ENCODE data around the gene LIG4.

DNA sequence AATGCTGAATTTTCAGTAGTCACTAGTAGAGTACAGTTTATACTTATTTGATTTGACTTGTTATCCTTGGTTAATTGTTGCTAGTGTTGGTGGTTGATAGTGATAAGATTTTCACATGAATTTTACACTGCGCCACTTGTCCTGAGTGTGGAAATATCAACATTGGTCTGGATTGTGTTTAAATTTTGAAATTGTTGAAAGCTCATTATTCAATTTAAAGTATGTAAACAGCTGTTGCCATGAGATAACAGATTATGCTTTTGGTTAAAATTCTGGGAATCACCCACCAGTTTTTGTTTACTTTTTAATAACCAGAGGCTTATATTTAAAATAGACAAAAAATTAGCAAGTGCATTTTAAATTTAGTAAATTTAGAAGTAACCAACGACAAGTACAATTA lies 41.9 kb upstream of the LIG4 start:
- TF ChIP-seq CTCF (conservative IDR thresholded peaks at IDR 0.05; ENCODE audit: low read length) (no peak), EZH2phosphoT487 (IDR thresholded peaks at IDR 0.05; ENCODE audit: borderline replicate concordance) (no peak)

All from Loucy (cell line).